ENCODE measurements around the gene MAP2. TPM values are rescaled to one million over a fixed set of nuclear protein-coding genes. Genes with fewer than 3 reads are reported as not detected.

Gene MAP2
- total RNA-seq, 2 donors from 2014 or later = 0.31 to 0.97 TPM

- no peaks in the 10 kb centered on the region for H3K36me3 Mint-ChIP-seq (ENCODE audit: insufficient read depth in 2 of 2)
- no peaks in the 10 kb centered on the region for H3K4me1 Mint-ChIP-seq (ENCODE audit: low read depth)
- H3K4me3 Mint-ChIP-seq = no peak overlapping the region
- no peak overlapping the region for H3K27ac Mint-ChIP-seq
- DNase-seq (no peak), ATAC-seq (replicated peaks in 1 of 2) (no peak)
- H3K9me3 Mint-ChIP-seq = no peaks in the 10 kb centered on the region
- H3K27me3 Mint-ChIP-seq (ENCODE audit: low read depth) = peaks cover 21% of the 10 kb centered on the region
These were observed 348.4 kb downstream of the MAP2 start for GRCh38 chr2:209772290-209772685.

DNA sequence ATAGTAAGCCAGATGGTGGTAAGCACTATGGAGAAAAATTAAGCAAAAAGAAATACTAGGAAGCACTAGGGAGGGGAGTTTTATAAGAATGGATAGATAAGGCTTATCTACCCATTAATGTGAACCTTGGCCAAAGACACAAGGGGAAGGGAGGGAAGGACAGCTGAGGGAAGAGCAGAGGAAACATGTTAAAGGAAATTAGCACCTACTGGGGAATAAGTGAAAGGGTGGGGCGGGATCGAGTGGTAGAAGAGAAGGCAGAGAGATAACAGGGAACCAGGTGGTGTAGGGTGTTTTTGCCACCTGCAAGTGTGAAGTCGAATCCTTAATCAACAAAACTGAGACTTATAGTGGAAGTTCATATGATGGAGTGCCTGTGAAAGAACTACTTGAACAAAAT, 349.5 kb downstream of the MAP2 start:
- no peak overlapping the region for H3K27ac Mint-ChIP-seq
- H3K9me3 Mint-ChIP-seq = no peaks in the 10 kb centered on the region
- peaks cover 21% of the 10 kb centered on the region for H3K27me3 Mint-ChIP-seq (ENCODE audit: low read depth)
- H3K4me1 Mint-ChIP-seq (ENCODE audit: low read depth) = no peaks in the 10 kb centered on the region
- ATAC-seq (replicated peaks in 1 of 2) (no peak), DNase-seq (no peak)
- H3K36me3 Mint-ChIP-seq (ENCODE audit: insufficient read depth in 2 of 2) = no peaks in the 10 kb centered on the region
- H3K4me3 Mint-ChIP-seq = no peak overlapping the region

Measured in activated T-cell treated with anti-CD3 and anti-CD28 coated beads, Interleukin-2, amount 50 U/mL, for 72 hours (primary cell).